GM10248 (cell line): ENCODE data around the gene BCL3.

Experiments used
- CTCF ChIA-PET: fragments of 300-600 bp; sonication (Branson Sonifier 250); formaldehyde crosslinking; extraction: SDS; loops from one replicate; lab custom pipeline; 2021; ENCODE audit warnings: antibody characterized with exemption; lab: Yijun Ruan, JAX
- POLR2A ChIA-PET: fragments of 350-650 bp; sonication (Branson Sonifier 250); formaldehyde crosslinking; extraction: SDS; loops from one replicate; lab custom pipeline; 2020; ENCODE audit warnings: antibody characterized with exemption; lab: Yijun Ruan, JAX
- DNase-seq: peaks from one replicate; pipeline ENCODE4 v3.0.0; 2012; ENCODE audit errors: extremely low spot score
- TF ChIP-seq, protein P1 (sequence below): IDR thresholded peaks from 2 replicates; pipeline ENCODE4 v1.5.1; 2012; ENCODE audit warnings: mild to moderate bottlenecking, low read depth; ENCODE audit errors: extremely low read depth, missing control alignments, control extremely low read depth

BCL3 gene

DNA sequence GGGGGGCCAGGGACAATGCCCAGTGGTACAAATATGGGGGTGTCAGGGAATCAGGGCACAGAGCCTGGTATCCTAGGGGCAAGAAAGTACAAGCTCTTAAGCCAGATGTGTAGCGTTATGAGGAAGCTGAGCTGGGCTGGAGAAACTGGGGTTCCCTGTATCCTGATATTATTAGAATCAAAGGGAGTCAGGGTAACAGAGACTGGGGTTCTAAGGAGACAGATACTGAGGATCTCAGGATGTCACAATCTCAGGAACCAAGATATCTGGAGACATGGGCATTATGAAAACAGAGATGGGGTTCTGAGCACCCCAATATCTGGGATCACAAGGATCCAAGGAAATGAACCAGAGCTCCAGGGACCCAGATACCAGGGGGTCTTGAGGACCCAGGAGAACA is 784 bp downstream of the BCL3 start:
- ChIA-PET CTCF (interaction anchor here (0.7 to 6.0 kb wide), 8 partner anchors 11 to 61 kb away, joined by 3 to 57 read pairs (median 4); no protein-coding TSS in a partner anchor), POLR2A (interaction anchor here (1.2 kb wide), 1 partner anchor 17 kb away, joined by 6 read pairs; no protein-coding TSS in a partner anchor)
- TF ChIP-seq, protein P1, sequence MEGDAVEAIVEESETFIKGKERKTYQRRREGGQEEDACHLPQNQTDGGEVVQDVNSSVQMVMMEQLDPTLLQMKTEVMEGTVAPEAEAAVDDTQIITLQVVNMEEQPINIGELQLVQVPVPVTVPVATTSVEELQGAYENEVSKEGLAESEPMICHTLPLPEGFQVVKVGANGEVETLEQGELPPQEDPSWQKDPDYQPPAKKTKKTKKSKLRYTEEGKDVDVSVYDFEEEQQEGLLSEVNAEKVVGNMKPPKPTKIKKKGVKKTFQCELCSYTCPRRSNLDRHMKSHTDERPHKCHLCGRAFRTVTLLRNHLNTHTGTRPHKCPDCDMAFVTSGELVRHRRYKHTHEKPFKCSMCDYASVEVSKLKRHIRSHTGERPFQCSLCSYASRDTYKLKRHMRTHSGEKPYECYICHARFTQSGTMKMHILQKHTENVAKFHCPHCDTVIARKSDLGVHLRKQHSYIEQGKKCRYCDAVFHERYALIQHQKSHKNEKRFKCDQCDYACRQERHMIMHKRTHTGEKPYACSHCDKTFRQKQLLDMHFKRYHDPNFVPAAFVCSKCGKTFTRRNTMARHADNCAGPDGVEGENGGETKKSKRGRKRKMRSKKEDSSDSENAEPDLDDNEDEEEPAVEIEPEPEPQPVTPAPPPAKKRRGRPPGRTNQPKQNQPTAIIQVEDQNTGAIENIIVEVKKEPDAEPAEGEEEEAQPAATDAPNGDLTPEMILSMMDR = no peak
- no peak for DNase-seq

DNA sequence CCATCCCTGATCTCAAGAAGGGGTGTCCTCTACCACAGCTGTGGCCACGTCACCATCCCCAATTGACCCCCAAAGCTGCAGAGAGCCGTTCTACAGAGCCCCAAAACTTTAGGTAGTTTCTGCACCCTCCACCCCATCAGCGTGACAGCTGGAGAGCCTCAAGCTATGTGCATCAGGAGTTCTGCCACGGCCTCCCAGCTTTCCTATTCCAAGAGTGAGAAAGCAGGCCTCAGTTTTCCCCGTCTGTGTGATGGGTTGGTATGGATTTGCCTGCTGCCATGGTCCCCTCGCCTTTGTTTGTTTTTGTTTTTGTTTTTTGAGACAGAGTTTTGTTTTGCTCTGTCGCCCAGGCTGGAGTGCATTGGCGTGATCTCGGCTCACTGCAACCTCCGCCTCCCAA is 1.5 kb downstream of the BCL3 start:
- ChIA-PET CTCF (interaction anchor here (1.2 to 6.0 kb wide), 6 partner anchors 12 to 62 kb away, joined by 3 to 57 read pairs (median 6); no protein-coding TSS in a partner anchor), POLR2A (interaction anchor here (1.2 kb wide), 1 partner anchor 17 kb away, joined by 6 read pairs; no protein-coding TSS in a partner anchor)
- TF ChIP-seq, protein P1 = no peak
- no peak for DNase-seq

DNA sequence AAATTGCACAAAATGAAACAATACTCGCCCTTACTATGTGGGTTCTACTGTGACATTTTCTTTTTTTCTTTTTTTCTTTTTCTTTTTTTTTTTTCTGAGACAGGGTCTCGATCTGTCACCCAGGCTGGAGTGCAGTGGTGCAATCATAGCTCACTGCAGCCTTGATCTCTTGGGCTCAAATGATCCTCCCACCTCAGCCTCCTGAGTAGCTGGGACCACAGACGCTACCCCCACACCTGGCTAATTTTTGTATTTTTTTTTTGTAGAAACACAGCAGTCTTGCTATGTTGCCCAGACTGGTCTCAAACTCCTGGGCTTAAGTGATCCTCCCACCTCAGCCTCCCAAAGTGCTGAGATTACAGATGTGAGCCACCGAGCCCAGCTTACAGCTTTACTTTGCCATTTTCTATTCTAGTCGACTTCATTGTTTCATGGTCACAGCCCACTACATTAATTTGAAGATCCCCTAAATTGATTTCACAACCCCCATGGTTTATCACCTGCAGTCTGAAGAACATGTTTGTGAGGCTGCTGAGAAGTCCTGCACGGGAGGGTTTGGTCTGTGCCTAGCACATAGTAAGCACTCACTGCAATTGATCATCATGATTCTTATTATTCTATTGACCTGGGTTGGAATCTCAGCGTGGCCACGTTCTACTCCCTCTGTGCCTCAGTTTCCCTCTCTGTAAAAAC is 3.8 kb downstream of the BCL3 start:
- DNase-seq = no peak
- TF ChIP-seq, protein P1 = no peak
- POLR2A ChIA-PET = interaction anchor here (0.6 to 1.4 kb wide), 4 partner anchors 18 to 78 kb away, joined by 3 read pairs; no protein-coding TSS in a partner anchor
- CTCF ChIA-PET = interaction anchor here (1.3 to 6.0 kb wide), 4 partner anchors 14 to 28 kb away, joined by 4 to 57 read pairs (median 24); no protein-coding TSS in a partner anchor

DNA sequence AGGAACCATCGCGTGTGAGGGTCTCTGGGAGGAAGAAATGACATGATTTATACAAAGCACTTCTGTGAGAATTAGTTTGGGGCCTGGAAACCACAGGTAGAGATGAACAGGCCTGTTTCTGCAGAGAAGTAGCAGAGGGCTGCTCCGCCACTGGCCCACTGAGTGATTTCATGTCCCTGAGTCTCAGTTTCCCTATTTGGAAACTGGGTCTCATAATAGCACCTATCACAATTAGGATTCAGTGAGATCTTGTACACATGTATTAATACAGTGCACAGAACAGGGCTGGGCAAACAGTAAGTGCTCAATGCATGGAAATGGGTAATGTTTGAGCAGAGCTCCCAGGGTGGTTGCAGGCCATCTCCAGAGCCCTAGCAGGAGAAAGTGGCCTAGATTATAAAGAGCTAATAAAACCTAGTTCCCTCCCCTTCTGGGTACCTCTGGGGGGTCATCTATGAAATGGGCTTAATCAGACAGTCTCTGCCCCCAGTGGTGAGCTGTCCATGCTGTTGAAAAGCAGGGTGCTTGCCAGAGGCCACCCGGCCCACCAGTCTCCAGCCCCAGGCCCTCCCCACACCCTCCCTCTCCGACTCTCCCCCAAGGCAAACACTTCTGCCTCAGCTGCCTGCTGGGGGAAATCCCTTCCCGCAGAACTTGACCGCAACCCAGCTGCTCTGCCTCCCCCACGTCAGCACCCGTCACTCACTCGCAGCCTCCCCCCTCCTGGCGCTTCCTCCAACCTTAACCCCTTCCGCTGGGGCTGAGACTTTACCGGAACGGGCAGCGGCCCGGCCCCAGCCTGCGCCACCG is 4.5 kb downstream of the BCL3 start:
- CTCF ChIA-PET = interaction anchor here (1.1 to 6.0 kb wide), 5 partner anchors 13 to 65 kb away, joined by 3 to 57 read pairs (median 9); no protein-coding TSS in a partner anchor
- DNase-seq = peak; percentile 94
- POLR2A ChIA-PET = interaction anchor here (0.7 to 1.4 kb wide), 3 partner anchors 17 to 29 kb away, joined by 3 to 4 read pairs (median 3); no protein-coding TSS in a partner anchor
- TF ChIP-seq, protein P1 = no peak

DNA sequence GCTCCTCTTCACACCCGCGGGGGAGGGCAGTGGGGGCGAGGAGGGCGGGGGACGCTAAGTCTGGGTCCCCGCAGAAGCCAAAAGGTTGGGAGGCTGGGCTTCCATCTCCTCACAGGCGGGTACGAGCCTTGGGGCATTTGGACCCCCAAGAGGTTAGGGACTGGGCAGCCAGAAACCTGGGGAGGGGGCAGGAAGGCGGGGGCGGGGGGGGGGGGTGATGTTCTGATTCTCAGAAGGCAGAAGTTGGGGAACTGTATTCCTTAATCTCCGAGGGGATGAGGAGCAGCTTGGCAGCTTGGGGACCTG is 5.1 kb downstream of the BCL3 start:
- TF ChIP-seq, protein P1 = no peak
- POLR2A ChIA-PET = interaction anchor here (0.6 to 1.4 kb wide), 2 partner anchors 11 to 17 kb away, joined by 4 to 10 read pairs; no protein-coding TSS in a partner anchor
- CTCF ChIA-PET = interaction anchor here (1.1 to 6.0 kb wide), 5 partner anchors 13 to 66 kb away, joined by 3 to 57 read pairs (median 9); no protein-coding TSS in a partner anchor

More for the DNA sequence above, 5.1 kb downstream of the BCL3 start:
- DNase-seq = no peak
